HepG2 (cell line): Measurements from ENCODE around the gene UBE2O. TPM values are rescaled to one million over a fixed set of nuclear protein-coding genes. Genes with fewer than 3 reads are reported as not detected.
A peak's percentile ranks its signal among the peaks of the same experiment; 100 is the strongest.

ENCODE experiments used
- CAMTA2 ChIP-seq: sonication (generic); formaldehyde crosslinking; IDR thresholded peaks from 2 replicates; pipeline ENCODE4 v1.4.0; 2020; ENCODE audit warnings: mild to moderate bottlenecking, missing genetic modification reagents, borderline replicate concordance
- CHD2 ChIP-seq: IDR thresholded peaks from 2 replicates; pipeline ENCODE4 v1.6.1; 2011; ENCODE audit warnings: low read depth, low read length, improper control_type of control experiment
- DNMT1 ChIP-seq: sonication (generic); formaldehyde crosslinking; IDR thresholded peaks from 2 replicates; pipeline ENCODE4 v1.5.1; 2020; ENCODE audit warnings: mild to moderate bottlenecking, missing genetic modification reagents
- HOXA7 ChIP-seq: sonication (generic); formaldehyde crosslinking; IDR thresholded peaks from 2 replicates; pipeline ENCODE4 v1.8.1; 2022; ENCODE audit warnings: mild to moderate bottlenecking, missing genetic modification reagents, moderate library complexity
- HOXA9 ChIP-seq: sonication (generic); formaldehyde crosslinking; IDR thresholded peaks from 2 replicates; pipeline ENCODE4 v1.8.1; 2022; ENCODE audit warnings: missing genetic modification reagents, mild to moderate bottlenecking, moderate library complexity, borderline replicate concordance
- IRX3 ChIP-seq: sonication (generic); formaldehyde crosslinking; IDR thresholded peaks from 2 replicates; pipeline ENCODE4 v1.8.1; 2023; ENCODE audit warnings: mild to moderate bottlenecking, low read depth, missing genetic modification reagents, borderline replicate concordance
- KDM4B ChIP-seq: sonication (generic); formaldehyde crosslinking; IDR thresholded peaks from 2 replicates; pipeline ENCODE4 v1.4.0; 2020; ENCODE audit warnings: missing genetic modification reagents
- KLF12 ChIP-seq: sonication (generic); formaldehyde crosslinking; IDR thresholded peaks from 2 replicates; pipeline ENCODE4 v1.4.0; 2020; ENCODE audit warnings: missing genetic modification reagents, borderline replicate concordance
- MAFK ChIP-seq, 2 experiments: IDR thresholded peaks in 1 of 2; conservative IDR thresholded peaks in 1 of 2; 2 replicates each; pipeline ENCODE4 v1.6.1; 2011; ENCODE audit warnings: improper control_type of control experiment in 2 of 2, low read length in 2 of 2
- MEIS1 ChIP-seq: sonication (generic); formaldehyde crosslinking; IDR thresholded peaks from 2 replicates; pipeline ENCODE4 v1.9.0; 2021; ENCODE audit warnings: mild to moderate bottlenecking, missing genetic modification reagents, moderate library complexity, borderline replicate concordance
- NCOA1 ChIP-seq: sonication (generic); formaldehyde crosslinking; IDR thresholded peaks from 2 replicates; pipeline ENCODE4 v1.9.0; 2021; ENCODE audit warnings: missing genetic modification reagents
- NFIB ChIP-seq: sonication (generic); formaldehyde crosslinking; IDR thresholded peaks from 2 replicates; pipeline ENCODE4 v1.9.0; 2021; ENCODE audit warnings: missing genetic modification reagents, mild to moderate bottlenecking, borderline replicate concordance
- NFYB ChIP-seq: sonication (generic); formaldehyde crosslinking; IDR thresholded peaks from 2 replicates; pipeline ENCODE4 v1.4.0; 2020; ENCODE audit warnings: missing genetic modification reagents
- THAP11 ChIP-seq: IDR thresholded peaks from 2 replicates; pipeline ENCODE4 v1.6.1; 2016; ENCODE audit warnings: missing biosample characterization, missing genetic modification reagents
- ZFP36 ChIP-seq: fragments of 150-350 bp; IDR thresholded peaks from 2 replicates; pipeline ENCODE4 v1.6.1; 2018; ENCODE audit warnings: borderline replicate concordance, low read length, low read depth; ENCODE audit not compliant: partially characterized antibody
- ZNF180 ChIP-seq: sonication (generic); formaldehyde crosslinking; IDR thresholded peaks from 2 replicates; pipeline ENCODE4 v1.4.0; 2020; ENCODE audit warnings: low read depth, missing genetic modification reagents, borderline replicate concordance
- ZNF383 ChIP-seq: sonication (generic); formaldehyde crosslinking; IDR thresholded peaks from 2 replicates; pipeline ENCODE4 v1.4.0; 2020; ENCODE audit warnings: missing genetic modification reagents, mild to moderate bottlenecking, borderline replicate concordance
- ZNF550 ChIP-seq: sonication (generic); formaldehyde crosslinking; IDR thresholded peaks from 2 replicates; pipeline ENCODE4 v1.4.0; 2020; ENCODE audit warnings: mild to moderate bottlenecking, missing genetic modification reagents, borderline replicate concordance
- ZNF570 ChIP-seq: sonication (generic); formaldehyde crosslinking; IDR thresholded peaks from 2 replicates; pipeline ENCODE4 v1.4.0; 2020; ENCODE audit warnings: mild to moderate bottlenecking, missing genetic modification reagents, borderline replicate concordance
- ZNF616 ChIP-seq: sonication (generic); formaldehyde crosslinking; IDR thresholded peaks from 2 replicates; pipeline ENCODE4 v1.5.0; 2020; ENCODE audit warnings: low read depth, mild to moderate bottlenecking, missing genetic modification reagents
- ZNF710 ChIP-seq: sonication (generic); formaldehyde crosslinking; IDR thresholded peaks from 2 replicates; pipeline ENCODE4 v1.5.0; 2020; ENCODE audit warnings: mild to moderate bottlenecking, missing genetic modification reagents, borderline replicate concordance
- ZNF776 ChIP-seq: sonication (generic); formaldehyde crosslinking; IDR thresholded peaks from 2 replicates; pipeline ENCODE4 v1.4.0; 2020; ENCODE audit warnings: mild to moderate bottlenecking, missing genetic modification reagents
- polyA plus RNA-seq, 8 experiments: library from polyadenylated mRNA; depleted of rRNA in 3 of 8; stranded (reverse) in 7 of 8; unstranded in 1 of 8; fragments of >200 nt; fragmentation: Illumina TruSeq in 4 of 8; extraction: Trizol in 4 of 8; gene quantifications; 2 replicates each; pipeline versions ENCODE4 v1.2.1 to v1.2.3, GENCODE V29; 2011 to 2016; ENCODE audit warnings: low read depth in 4 of 8, missing spikeins in 1 of 8, mixed read lengths in 1 of 8; ENCODE audit not compliant: insufficient read depth in 1 of 8
- total RNA-seq, 5 experiments: library from RNA; depleted of rRNA; stranded (reverse); fragments of >200 nt; fragmentation: Illumina TruSeq; extraction: Trizol; gene quantifications; 2 replicates each; pipeline ENCODE4 v1.2.3, GENCODE V29; 2016; ENCODE audit warnings: low read depth in 1 of 5
- TF ChIP-seq, protein P1 (sequence below): sonication (generic); formaldehyde crosslinking; IDR thresholded peaks from 2 replicates; pipeline ENCODE4 v1.5.0; 2020; ENCODE audit warnings: mild to moderate bottlenecking, missing genetic modification reagents
- TF ChIP-seq, protein P2 (sequence below): sonication (generic); formaldehyde crosslinking; IDR thresholded peaks from 2 replicates; pipeline ENCODE4 v1.5.0; 2020; ENCODE audit warnings: mild to moderate bottlenecking, low read depth, missing genetic modification reagents, borderline replicate concordance
- TF ChIP-seq, protein P3 (sequence below): IDR thresholded peaks from 2 replicates; pipeline ENCODE4 v1.6.1; 2016; ENCODE audit warnings: mild to moderate bottlenecking

UBE2O gene
- total and polyA plus RNA-seq, 2 of the 13 experiments (the other 11 are each of a cell fraction or from before 2014, with no cell fraction given): 21.5 to 23.5 TPM

- TF ChIP-seq ZNF570 (no peak), ZNF616 (no peak), NFIB (CRISPR knock-in tag) (no peak), CAMTA2 (CRISPR knock-in tag) (0 out of 2 replicates have a peak, but pooled peaks have one; percentile 33), ZNF180 (CRISPR knock-in tag) (no peak), ZNF550 (no peak), THAP11 (peak; percentile 74), NCOA1 (CRISPR knock-in tag) (no peak), CHD2 (no peak), IRX3 (CRISPR knock-in tag) (no peak), HOXA9 (CRISPR knock-in tag) (no peak), DNMT1 (no peak), NFYB (CRISPR knock-in tag) (peak; percentile 24; the same call in 1 of the 2 replicates), HOXA7 (CRISPR knock-in tag) (no peak), MEIS1 (CRISPR knock-in tag) (no peak), ZFP36 (no peak), ZNF776 (CRISPR knock-in tag) (no peak), ZNF710 (peak; percentile 88; the same call in 1 of the 2 replicates), ZNF383 (no peak), KLF12 (CRISPR knock-in tag) (no peak), MAFK (conservative IDR thresholded peaks at IDR 0.05 in 1 of 2, IDR thresholded peaks at IDR 0.05 in 1 of 2; ENCODE audit: low read length in 2 of 2) (no peak), KDM4B (CRISPR knock-in tag) (peak; percentile 80; the same call in 1 of the 2 replicates)
- TF ChIP-seq, protein P1, sequence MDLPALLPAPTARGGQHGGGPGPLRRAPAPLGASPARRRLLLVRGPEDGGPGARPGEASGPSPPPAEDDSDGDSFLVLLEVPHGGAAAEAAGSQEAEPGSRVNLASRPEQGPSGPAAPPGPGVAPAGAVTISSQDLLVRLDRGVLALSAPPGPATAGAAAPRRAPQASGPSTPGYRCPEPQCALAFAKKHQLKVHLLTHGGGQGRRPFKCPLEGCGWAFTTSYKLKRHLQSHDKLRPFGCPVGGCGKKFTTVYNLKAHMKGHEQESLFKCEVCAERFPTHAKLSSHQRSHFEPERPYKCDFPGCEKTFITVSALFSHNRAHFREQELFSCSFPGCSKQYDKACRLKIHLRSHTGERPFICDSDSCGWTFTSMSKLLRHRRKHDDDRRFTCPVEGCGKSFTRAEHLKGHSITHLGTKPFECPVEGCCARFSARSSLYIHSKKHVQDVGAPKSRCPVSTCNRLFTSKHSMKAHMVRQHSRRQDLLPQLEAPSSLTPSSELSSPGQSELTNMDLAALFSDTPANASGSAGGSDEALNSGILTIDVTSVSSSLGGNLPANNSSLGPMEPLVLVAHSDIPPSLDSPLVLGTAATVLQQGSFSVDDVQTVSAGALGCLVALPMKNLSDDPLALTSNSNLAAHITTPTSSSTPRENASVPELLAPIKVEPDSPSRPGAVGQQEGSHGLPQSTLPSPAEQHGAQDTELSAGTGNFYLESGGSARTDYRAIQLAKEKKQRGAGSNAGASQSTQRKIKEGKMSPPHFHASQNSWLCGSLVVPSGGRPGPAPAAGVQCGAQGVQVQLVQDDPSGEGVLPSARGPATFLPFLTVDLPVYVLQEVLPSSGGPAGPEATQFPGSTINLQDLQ (CRISPR knock-in tag): no peak
- TF ChIP-seq, protein P2, sequence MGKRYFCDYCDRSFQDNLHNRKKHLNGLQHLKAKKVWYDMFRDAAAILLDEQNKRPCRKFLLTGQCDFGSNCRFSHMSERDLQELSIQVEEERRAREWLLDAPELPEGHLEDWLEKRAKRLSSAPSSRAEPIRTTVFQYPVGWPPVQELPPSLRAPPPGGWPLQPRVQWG: no peak
- TF ChIP-seq, protein P3, sequence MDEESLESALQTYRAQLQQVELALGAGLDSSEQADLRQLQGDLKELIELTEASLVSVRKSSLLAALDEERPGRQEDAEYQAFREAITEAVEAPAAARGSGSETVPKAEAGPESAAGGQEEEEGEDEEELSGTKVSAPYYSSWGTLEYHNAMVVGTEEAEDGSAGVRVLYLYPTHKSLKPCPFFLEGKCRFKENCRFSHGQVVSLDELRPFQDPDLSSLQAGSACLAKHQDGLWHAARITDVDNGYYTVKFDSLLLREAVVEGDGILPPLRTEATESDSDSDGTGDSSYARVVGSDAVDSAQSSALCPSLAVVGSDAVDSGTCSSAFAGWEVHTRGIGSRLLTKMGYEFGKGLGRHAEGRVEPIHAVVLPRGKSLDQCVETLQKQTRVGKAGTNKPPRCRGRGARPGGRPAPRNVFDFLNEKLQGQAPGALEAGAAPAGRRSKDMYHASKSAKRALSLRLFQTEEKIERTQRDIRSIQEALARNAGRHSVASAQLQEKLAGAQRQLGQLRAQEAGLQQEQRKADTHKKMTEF: peak; percentile 95
These were observed 46.3 kb upstream of the UBE2O start (continued) for GRCh38 chr17:76499267-76499667.
